Measurements from ENCODE around the gene GM2A. TPM values are rescaled to one million over a fixed set of nuclear protein-coding genes. Genes with fewer than 3 reads are reported as not detected.
"Not testable (repeated sequence)": the region's sequence is repeated elsewhere in the genome, so short reads cannot be mapped to it uniquely, and the experiment has no call there.

The GM2A gene
- total RNA-seq, 1 experiment from 2014 or later = 90.2 TPM

DNA sequence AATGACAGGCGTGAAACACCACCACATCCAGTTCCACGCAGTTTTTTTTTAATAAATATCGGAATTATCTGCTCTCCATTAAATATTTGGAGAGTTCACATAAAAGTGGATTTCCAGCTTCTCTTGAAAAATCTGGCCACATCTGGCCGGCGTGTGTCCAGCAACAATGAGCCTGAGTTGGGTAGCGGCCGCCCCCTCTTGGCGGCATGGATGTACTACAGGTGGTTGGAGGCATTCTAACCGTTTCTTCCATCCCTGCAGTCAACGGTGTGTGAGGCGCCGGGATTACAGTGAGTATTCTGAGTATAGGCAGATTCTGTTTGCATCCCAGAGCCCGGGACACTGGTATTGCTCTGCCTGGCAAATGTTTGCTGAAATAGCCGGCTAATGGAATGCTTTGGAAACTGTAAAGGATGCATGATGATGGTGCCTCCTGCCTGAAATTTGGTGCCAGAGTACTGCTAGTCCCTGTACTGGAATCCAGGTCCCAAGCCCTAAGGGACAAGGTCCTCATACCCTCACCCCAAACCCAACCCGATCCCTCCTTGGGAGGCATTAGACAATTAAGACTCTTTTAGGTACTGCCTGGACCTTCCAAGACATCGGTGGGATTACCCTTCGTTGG lies 13.6 kb upstream of the GM2A start:
- no peaks in the 10 kb centered on the region for H3K9me3 ChIP-seq (ENCODE audit: low read length)
- no peak overlapping the region for H3K4me3 ChIP-seq (ENCODE audit: low read length)
- no peak overlapping the region for H3K9ac ChIP-seq (ENCODE audit: low read length)
- TF ChIP-seq EZH2phosphoT487 (IDR thresholded peaks at IDR 0.05; ENCODE audit: borderline replicate concordance, low read length) (no peak), EZH2 (IDR thresholded peaks at IDR 0.05; ENCODE audit: low read length, unreplicated experiment) (no peak)
- TF ChIP-seq, protein P1, sequence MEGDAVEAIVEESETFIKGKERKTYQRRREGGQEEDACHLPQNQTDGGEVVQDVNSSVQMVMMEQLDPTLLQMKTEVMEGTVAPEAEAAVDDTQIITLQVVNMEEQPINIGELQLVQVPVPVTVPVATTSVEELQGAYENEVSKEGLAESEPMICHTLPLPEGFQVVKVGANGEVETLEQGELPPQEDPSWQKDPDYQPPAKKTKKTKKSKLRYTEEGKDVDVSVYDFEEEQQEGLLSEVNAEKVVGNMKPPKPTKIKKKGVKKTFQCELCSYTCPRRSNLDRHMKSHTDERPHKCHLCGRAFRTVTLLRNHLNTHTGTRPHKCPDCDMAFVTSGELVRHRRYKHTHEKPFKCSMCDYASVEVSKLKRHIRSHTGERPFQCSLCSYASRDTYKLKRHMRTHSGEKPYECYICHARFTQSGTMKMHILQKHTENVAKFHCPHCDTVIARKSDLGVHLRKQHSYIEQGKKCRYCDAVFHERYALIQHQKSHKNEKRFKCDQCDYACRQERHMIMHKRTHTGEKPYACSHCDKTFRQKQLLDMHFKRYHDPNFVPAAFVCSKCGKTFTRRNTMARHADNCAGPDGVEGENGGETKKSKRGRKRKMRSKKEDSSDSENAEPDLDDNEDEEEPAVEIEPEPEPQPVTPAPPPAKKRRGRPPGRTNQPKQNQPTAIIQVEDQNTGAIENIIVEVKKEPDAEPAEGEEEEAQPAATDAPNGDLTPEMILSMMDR (conservative IDR thresholded peaks at IDR 0.05; ENCODE audit: low read depth, low read length) = peak; percentile 94
- CTCF ChIA-PET = interaction anchor here (0.6 to 1.2 kb wide), 11 partner anchors 13 to 215 kb away, joined by 3 to 20 read pairs (median 6); partner anchors contain the start of genes ANXA6, CCDC69 and GM2A
- BruUV-seq (replicated peaks) = no TSS peak
- no peaks in the 10 kb centered on the region for H3F3A ChIP-seq (ENCODE audit: low read length, unreplicated experiment)
- no peaks in the 10 kb centered on the region for H3K36me3 ChIP-seq (ENCODE audit: low read depth, low read length)
- intact Hi-C loops (cut with micrococcal nuclease) = loop anchor here (1.0 to 5.0 kb wide), 4 partner anchors 15 to 113 kb away; partner anchors contain the start of gene CCDC69
- DNase-seq = peak; percentile 77
- H3K4me1 ChIP-seq (ENCODE audit: insufficient read depth, low read length) = peaks cover 5% of the 10 kb centered on the region
- H3K27ac ChIP-seq (ENCODE audit: low read length) = no peak overlapping the region
- H3K27me3 ChIP-seq (ENCODE audit: low read length) = no peaks in the 10 kb centered on the region
- H3K9me2 ChIP-seq (replicated peaks; ENCODE audit: low read length) = no peaks in the 10 kb centered on the region
- ATAC-seq = peak; percentile 93
- no peak overlapping the region for H3K4me2 ChIP-seq (ENCODE audit: low read length)
- H2AFZ ChIP-seq (ENCODE audit: low read length) = no peak overlapping the region; the same call in 1 of the 2 replicates
- H4K20me1 ChIP-seq (ENCODE audit: low read length) = no peaks in the 10 kb centered on the region
- POLR2A ChIA-PET (ENCODE audit: unreplicated experiment) = interaction anchor here (0.5 kb wide), 1 partner anchor 59 kb away, joined by 3 read pairs; no protein-coding TSS in a partner anchor
- H3K79me2 ChIP-seq (ENCODE audit: low read length) = no peaks in the 10 kb centered on the region

DNA sequence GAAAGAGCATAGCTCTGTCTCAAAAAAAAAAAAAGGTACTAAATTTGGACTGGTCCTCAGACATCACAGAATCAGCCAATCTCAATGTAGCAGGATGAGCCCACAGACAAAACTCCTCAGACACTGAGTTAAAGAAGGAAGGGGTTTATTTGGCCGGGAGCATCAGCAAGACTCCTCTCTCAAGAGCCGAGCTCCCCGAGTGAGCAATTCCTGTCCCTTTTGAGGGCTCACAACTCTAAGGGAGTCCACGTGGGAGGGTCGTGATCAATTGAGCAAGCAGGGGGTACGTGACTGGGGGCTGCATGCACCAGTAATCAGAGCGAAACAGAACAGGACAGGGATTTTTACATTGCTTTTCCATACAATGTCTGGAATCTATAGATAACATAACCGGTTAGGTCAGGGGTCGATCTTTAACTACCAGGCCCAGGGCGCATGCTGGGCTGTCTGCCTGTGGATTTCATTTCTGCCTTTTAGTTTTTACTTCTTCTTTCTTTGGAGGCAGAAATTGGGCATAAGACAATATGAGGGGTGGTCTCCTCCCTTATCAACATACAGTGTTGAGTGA lies 12.6 kb upstream of the GM2A start:
- BruUV-seq (replicated peaks); H3F3A ChIP-seq (ENCODE audit: low read length, unreplicated experiment); H3K4me1 ChIP-seq (ENCODE audit: insufficient read depth, low read length); H3K9ac ChIP-seq (ENCODE audit: low read length); H2AFZ ChIP-seq (ENCODE audit: low read length); H3K9me3 ChIP-seq (ENCODE audit: low read length); CTCF ChIA-PET; H3K4me2 ChIP-seq (ENCODE audit: low read length); H3K27ac ChIP-seq (ENCODE audit: low read length); H3K27me3 ChIP-seq (ENCODE audit: low read length); intact Hi-C loops (cut with micrococcal nuclease); H3K79me2 ChIP-seq (ENCODE audit: low read length); DNase-seq; H3K4me3 ChIP-seq (ENCODE audit: low read length); H4K20me1 ChIP-seq (ENCODE audit: low read length); ATAC-seq; H3K9me2 ChIP-seq (replicated peaks; ENCODE audit: low read length); H3K36me3 ChIP-seq (ENCODE audit: low read depth, low read length): not testable (repeated sequence)
- POLR2A ChIA-PET (ENCODE audit: unreplicated experiment) = interaction anchor here (0.5 kb wide), 1 partner anchor 265 kb away, joined by 12 read pairs; no protein-coding TSS in a partner anchor

DNA sequence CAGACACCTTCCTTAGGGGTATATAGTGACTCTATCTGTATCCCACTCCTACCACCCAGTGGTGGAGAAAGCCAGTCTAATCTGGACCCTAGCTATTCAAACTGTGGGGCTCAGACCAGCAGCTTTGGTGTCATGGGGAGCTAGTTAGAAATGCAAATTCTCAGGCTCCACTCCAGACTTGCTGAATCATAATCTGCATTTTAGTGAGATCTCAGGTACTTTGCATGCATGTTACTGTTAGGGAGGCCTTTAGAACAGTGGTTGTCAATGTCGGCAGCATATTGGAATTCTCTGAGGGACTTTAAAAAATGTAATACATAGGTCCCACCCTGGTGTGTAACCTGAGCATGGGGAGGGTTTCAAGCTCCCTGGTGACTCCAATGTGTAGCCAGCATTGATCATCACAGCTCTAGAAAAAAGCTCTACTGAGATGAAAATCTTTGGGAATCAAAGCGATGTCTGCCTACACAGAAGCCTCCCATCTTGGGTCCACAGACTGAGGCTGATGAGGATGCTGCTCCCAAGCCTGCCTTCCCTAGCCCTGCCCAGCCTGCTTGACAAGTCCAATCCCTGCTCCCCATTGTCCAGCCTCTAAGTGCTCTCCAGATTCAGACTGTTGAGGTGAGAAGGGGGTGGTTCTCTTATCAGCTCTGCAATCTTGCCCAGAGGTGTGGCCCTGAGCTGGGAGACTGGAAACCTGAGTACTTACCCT lies 11.9 kb upstream of the GM2A start:
- POLR2A ChIA-PET (ENCODE audit: unreplicated experiment) = interaction anchor here (0.9 kb wide), 1 partner anchor 12 kb away, joined by 3 read pairs; the partner anchor contains the start of gene GM2A

More for the DNA sequence above, 11.9 kb upstream of the GM2A start:
- Histone ChIP-seq H3K79me2 (ENCODE audit: low read length) (no peaks in the 10 kb centered on the region), H3K36me3 (ENCODE audit: low read depth, low read length) (no peaks in the 10 kb centered on the region), H3K27ac (ENCODE audit: low read length) (no peak overlapping the region), H3K4me1 (ENCODE audit: insufficient read depth, low read length) (peaks cover 5% of the 10 kb centered on the region), H3K4me2 (ENCODE audit: low read length) (no peak overlapping the region), H3K9me2 (replicated peaks; ENCODE audit: low read length) (no peaks in the 10 kb centered on the region), H2AFZ (ENCODE audit: low read length) (no peak overlapping the region), H3K9ac (ENCODE audit: low read length) (no peak overlapping the region), H4K20me1 (ENCODE audit: low read length) (no peaks in the 10 kb centered on the region), H3K4me3 (ENCODE audit: low read length) (no peak overlapping the region), H3F3A (ENCODE audit: low read length, unreplicated experiment) (no peaks in the 10 kb centered on the region), H3K27me3 (ENCODE audit: low read length) (no peaks in the 10 kb centered on the region), H3K9me3 (ENCODE audit: low read length) (no peaks in the 10 kb centered on the region)
- ATAC-seq (peak; percentile 27; the same call in 1 of the 2 replicates), DNase-seq (peak; percentile 50)
- no TSS peak for BruUV-seq (replicated peaks)
- CTCF ChIA-PET = interaction anchor here (0.7 kb wide), 1 partner anchor 239 kb away, joined by 3 read pairs; no protein-coding TSS in a partner anchor
- intact Hi-C loops (cut with micrococcal nuclease) = no loop called here
- TF ChIP-seq EZH2phosphoT487 (IDR thresholded peaks at IDR 0.05; ENCODE audit: borderline replicate concordance, low read length) (no peak), EZH2 (IDR thresholded peaks at IDR 0.05; ENCODE audit: low read length, unreplicated experiment) (no peak)
- TF ChIP-seq, protein P1 (conservative IDR thresholded peaks at IDR 0.05; ENCODE audit: low read depth, low read length) = no peak
